Measurements from ENCODE around the gene PTPRN2.

PTPRN2 gene

GRCh38 chr7:158030566-158030965, 557.1 kb downstream of the PTPRN2 start:
- DNase-seq: no peak

- DNase-seq: no peak
Observed at GRCh38 chr7:158030071-158030470, 557.6 kb downstream of the PTPRN2 start.

- DNase-seq: no peak
Observed at GRCh38 chr7:158029509-158029908, 558.1 kb downstream of the PTPRN2 start.

- no peak for DNase-seq
Observed at GRCh38 chr7:158028971-158029370, 558.7 kb downstream of the PTPRN2 start.

GRCh38 chr7:158028290-158028941, 559.2 kb downstream of the PTPRN2 start:
- DNase-seq: no peak

GRCh38 chr7:158027646-158028045, 560.0 kb downstream of the PTPRN2 start:
- DNase-seq: no peak

- DNase-seq: no peak
Observed at GRCh38 chr7:158026636-158027265, 560.9 kb downstream of the PTPRN2 start.

GRCh38 chr7:158025686-158026600, 561.7 kb downstream of the PTPRN2 start:
- no peak for DNase-seq

GRCh38 chr7:158024881-158025280, 562.7 kb downstream of the PTPRN2 start:
- no peak for DNase-seq

GRCh38 chr7:158024351-158024715, 563.3 kb downstream of the PTPRN2 start:
- no peak for DNase-seq

- DNase-seq: no peak
Observed at GRCh38 chr7:158023681-158024350, 563.8 kb downstream of the PTPRN2 start.

GRCh38 chr7:158023157-158023556, 564.5 kb downstream of the PTPRN2 start:
- no peak for DNase-seq

- no peak for DNase-seq
Observed at GRCh38 chr7:158022601-158023000, 565.0 kb downstream of the PTPRN2 start.

- DNase-seq: no peak
Observed at GRCh38 chr7:158021836-158022235, 565.8 kb downstream of the PTPRN2 start.

- DNase-seq: no peak
Observed at GRCh38 chr7:158020706-158021095, 566.9 kb downstream of the PTPRN2 start.

- DNase-seq: no peak
Observed at GRCh38 chr7:158019726-158020705, 567.6 kb downstream of the PTPRN2 start.

GRCh38 chr7:158018971-158019645, 568.5 kb downstream of the PTPRN2 start:
- DNase-seq: no peak

- DNase-seq: no peak
Observed at GRCh38 chr7:158018098-158018762, 569.4 kb downstream of the PTPRN2 start.

- no peak for DNase-seq
Observed at GRCh38 chr7:158017111-158018097, 570.2 kb downstream of the PTPRN2 start.
